Hepatocyte (in vitro differentiated cells): ENCODE results near the gene TSHZ1. TPM values are rescaled to one million over a fixed set of nuclear protein-coding genes. Genes with fewer than 3 reads are reported as not detected.

Experiments used
- DNase-seq: peaks from one replicate; pipeline ENCODE4 v3.0.0-alpha.2; 2016; ENCODE audit warnings: low spot score
- H2AFZ ChIP-seq: fragments of 200-600 bp; sonication (generic); 2 replicates; pipeline ENCODE4 v1.6.0; 2016; ENCODE audit warnings: antibody characterized with exemption, mild to moderate bottlenecking
- H3K27ac ChIP-seq: fragments of 200-600 bp; sonication (generic); 2 replicates; pipeline ENCODE4 v1.5.1; 2016; ENCODE audit warnings: mild to moderate bottlenecking
- H3K27me3 ChIP-seq: fragments of 200-600 bp; sonication (generic); 2 replicates; pipeline ENCODE4 v1.6.1; 2016
- H3K36me3 ChIP-seq: fragments of 200-600 bp; sonication (generic); replicated peaks from 2 replicates; pipeline ENCODE4 v1.5.1; 2016; ENCODE audit warnings: low read depth; ENCODE audit not compliant: insufficient read depth
- H3K4me1 ChIP-seq: fragments of 200-600 bp; sonication (generic); 2 replicates; pipeline ENCODE4 v1.5.1; 2016; ENCODE audit warnings: mild to moderate bottlenecking, moderate library complexity; ENCODE audit not compliant: insufficient read depth
- H3K4me2 ChIP-seq: fragments of 200-600 bp; sonication (generic); 2 replicates; pipeline ENCODE4 v1.6.0; 2016
- H3K4me3 ChIP-seq: fragments of 200-600 bp; sonication (generic); 2 replicates; pipeline ENCODE4 v1.5.1; 2016; ENCODE audit warnings: mild to moderate bottlenecking
- H3K79me2 ChIP-seq: fragments of 200-600 bp; sonication (generic); 2 replicates; pipeline ENCODE4 v1.6.0; 2017; ENCODE audit warnings: mild to moderate bottlenecking
- H3K9me2 ChIP-seq: fragments of 200-600 bp; sonication (generic); replicated peaks from 2 replicates; pipeline ENCODE4 v1.6.0; 2017; ENCODE audit warnings: mild to moderate bottlenecking; ENCODE audit not compliant: insufficient read depth
- H3K9me3 ChIP-seq: fragments of 200-600 bp; sonication (generic); 2 replicates; pipeline ENCODE4 v1.5.1; 2016; ENCODE audit warnings: low read depth, mild to moderate bottlenecking
- H4K20me1 ChIP-seq: fragments of 200-600 bp; sonication (generic); 2 replicates; pipeline ENCODE4 v1.6.0; 2016; ENCODE audit warnings: mild to moderate bottlenecking; ENCODE audit not compliant: insufficient read depth, poor library complexity, severe bottlenecking
- EZH2 ChIP-seq: fragments of 200-600 bp; sonication (generic); IDR thresholded peaks from 2 replicates; pipeline ENCODE4 v1.6.1; 2016; ENCODE audit warnings: antibody characterized with exemption, mild to moderate bottlenecking, borderline replicate concordance
- EZH2phosphoT487 ChIP-seq: fragments of 200-600 bp; sonication (generic); IDR thresholded peaks from one replicate; pipeline ENCODE4 v1.6.1; 2018; ENCODE audit warnings: antibody characterized with exemption, mild to moderate bottlenecking, low read depth, moderate library complexity; ENCODE audit not compliant: unreplicated experiment, severe bottlenecking
- WGBS: methylation state at CpG from one replicate; pipeline ENCODE4 v1.1.6; 2016; ENCODE audit warnings: low lambda C conversion rate; ENCODE audit errors: missing lambda C conversion rate; 5-methylcytosine and 5-hydroxymethylcytosine counted together
- polyA plus RNA-seq: library from polyadenylated mRNA; unstranded; fragments of >200 nt; fragmentation: Nextera tagmentation; extraction: Ambion mirVana; gene quantifications from 2 replicates; pipeline ENCODE4 v1.2.1, GENCODE V29; 2016
- total RNA-seq: library from RNA; depleted of rRNA; stranded (reverse); fragments of >200 nt; gene quantifications from 2 replicates; pipeline ENCODE4 v1.2.3, GENCODE V29; 2014
- TF ChIP-seq, protein P1 (sequence below): fragments of 200-600 bp; sonication (generic); IDR thresholded peaks from 2 replicates; pipeline ENCODE4 v1.5.1; 2016; ENCODE audit warnings: antibody characterized with exemption, mild to moderate bottlenecking; ENCODE audit not compliant: poor library complexity

TSHZ1 gene
- total and polyA plus RNA-seq, 2 experiments from 2014 or later, result 8.5 to 13.1 TPM

DNA sequence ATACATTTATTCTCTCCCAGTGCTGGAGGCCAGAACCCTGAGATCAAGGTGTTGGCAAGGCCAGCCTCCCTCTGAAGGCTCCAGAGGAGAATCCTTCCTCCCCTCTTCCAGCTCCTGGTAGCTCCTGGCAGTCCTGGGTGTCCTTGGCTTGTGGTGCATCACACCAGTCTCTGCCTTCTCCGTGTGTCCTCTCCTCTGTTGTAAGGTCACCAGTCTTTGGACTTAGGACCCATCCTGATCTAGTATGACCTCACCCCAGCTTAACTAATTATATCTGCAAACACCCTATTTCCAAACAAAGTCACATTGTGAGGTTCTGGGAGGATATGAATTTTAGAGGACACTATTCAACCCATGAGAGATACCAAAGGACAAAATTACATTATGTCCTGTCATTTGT lies 31.1 kb downstream of the TSHZ1 start:
- DNase-seq, result no peak
- Histone ChIP-seq H3K27ac (no peak overlapping the region), H3K27me3 (no peaks in the 10 kb centered on the region), H4K20me1 (no peaks in the 10 kb centered on the region), H3K9me2 (no peaks in the 10 kb centered on the region), H3K9me3 (no peaks in the 10 kb centered on the region), H3K4me1 (peaks cover 22% of the 10 kb centered on the region), H2AFZ (no peak overlapping the region), H3K36me3 (no peaks in the 10 kb centered on the region), H3K4me2 (no peak overlapping the region), H3K79me2 (peaks cover 96% of the 10 kb centered on the region), H3K4me3 (no peak overlapping the region)
- TF ChIP-seq, protein P1, sequence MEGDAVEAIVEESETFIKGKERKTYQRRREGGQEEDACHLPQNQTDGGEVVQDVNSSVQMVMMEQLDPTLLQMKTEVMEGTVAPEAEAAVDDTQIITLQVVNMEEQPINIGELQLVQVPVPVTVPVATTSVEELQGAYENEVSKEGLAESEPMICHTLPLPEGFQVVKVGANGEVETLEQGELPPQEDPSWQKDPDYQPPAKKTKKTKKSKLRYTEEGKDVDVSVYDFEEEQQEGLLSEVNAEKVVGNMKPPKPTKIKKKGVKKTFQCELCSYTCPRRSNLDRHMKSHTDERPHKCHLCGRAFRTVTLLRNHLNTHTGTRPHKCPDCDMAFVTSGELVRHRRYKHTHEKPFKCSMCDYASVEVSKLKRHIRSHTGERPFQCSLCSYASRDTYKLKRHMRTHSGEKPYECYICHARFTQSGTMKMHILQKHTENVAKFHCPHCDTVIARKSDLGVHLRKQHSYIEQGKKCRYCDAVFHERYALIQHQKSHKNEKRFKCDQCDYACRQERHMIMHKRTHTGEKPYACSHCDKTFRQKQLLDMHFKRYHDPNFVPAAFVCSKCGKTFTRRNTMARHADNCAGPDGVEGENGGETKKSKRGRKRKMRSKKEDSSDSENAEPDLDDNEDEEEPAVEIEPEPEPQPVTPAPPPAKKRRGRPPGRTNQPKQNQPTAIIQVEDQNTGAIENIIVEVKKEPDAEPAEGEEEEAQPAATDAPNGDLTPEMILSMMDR, result no peak
- no peak for TF ChIP-seq EZH2
- TF ChIP-seq EZH2phosphoT487, result no peak
- WGBS, result 96% methylated on average over 1 of the region's 1 CpG

DNA sequence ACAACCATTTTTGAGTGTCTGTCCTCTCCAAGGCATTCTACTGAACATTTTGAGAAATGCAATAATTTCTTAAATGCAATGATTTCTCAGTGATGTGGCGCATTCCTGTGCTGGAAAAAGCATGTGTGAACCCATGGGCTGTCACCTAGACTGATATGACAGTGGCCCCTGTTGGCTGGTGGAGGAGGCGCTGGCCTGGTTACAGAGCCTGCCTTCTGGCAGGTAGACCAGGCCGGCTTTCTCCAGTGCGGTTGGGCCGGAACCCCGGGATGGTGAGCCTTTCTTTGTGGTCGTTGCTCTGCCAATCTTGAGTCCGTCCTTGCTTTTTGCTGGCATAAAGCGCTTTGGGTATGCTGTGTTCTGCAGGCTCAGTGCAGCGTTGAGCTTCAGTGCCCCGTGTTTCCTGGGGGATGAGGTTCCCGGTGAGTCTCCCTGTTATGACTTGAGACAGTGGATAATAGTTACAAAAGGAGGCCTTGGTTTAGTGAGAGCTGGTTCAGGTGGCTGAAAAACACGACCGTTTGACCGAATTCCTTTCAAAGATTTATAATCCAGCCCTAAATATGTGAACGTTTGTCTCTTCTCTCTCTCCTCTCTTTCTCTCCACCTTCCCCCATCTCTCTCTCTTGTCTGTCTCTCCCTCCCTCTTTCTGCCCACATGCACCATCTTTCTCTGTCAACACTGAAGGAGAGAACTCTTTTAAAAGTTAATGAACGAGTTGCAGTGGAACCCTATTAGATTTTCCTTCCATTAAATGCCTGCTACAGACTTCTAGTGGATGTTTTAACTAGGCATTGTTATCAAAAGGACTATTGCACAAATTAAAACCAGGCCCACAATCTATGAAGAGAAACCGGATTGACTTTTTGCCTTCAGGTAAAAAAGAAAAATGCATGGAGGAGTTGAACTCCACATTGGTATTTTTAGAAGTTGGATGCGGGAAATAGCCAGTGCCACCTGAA lies 34.0 kb downstream of the TSHZ1 start:
- Histone ChIP-seq H3K9me3 (no peaks in the 10 kb centered on the region), H4K20me1 (no peaks in the 10 kb centered on the region), H3K4me2 (peak overlapping the region; percentile 22), H3K27ac (no peak overlapping the region), H3K4me3 (no peak overlapping the region), H3K4me1 (peaks cover 38% of the 10 kb centered on the region), H3K79me2 (peaks cover 84% of the 10 kb centered on the region), H3K36me3 (no peaks in the 10 kb centered on the region), H3K27me3 (no peaks in the 10 kb centered on the region), H2AFZ (no peak overlapping the region), H3K9me2 (no peaks in the 10 kb centered on the region)
- 72% methylated on average over 19 of the region's 19 CpGs for WGBS
- DNase-seq, result peak; percentile 34
- TF ChIP-seq, protein P1, result peak; percentile 27
- no peak for TF ChIP-seq EZH2phosphoT487

GRCh38 chr18:75246721-75247610 lies 36.4 kb downstream of the TSHZ1 start:
- peak overlapping the region; percentile 74 for H3K4me2 ChIP-seq
- DNase-seq, result no peak
- peak overlapping the region; percentile 18 for H3K4me3 ChIP-seq
- H3K79me2 ChIP-seq, result peaks cover 84% of the 10 kb centered on the region
- WGBS, result 71% methylated on average over 10 of the region's 10 CpGs
- H3K9me3 ChIP-seq, result no peaks in the 10 kb centered on the region
- no peaks in the 10 kb centered on the region for H3K27me3 ChIP-seq
- H3K4me1 ChIP-seq, result peaks cover 38% of the 10 kb centered on the region
- TF ChIP-seq EZH2phosphoT487 (no peak), EZH2 (no peak)
- TF ChIP-seq, protein P1, result no peak
- no peaks in the 10 kb centered on the region for H3K9me2 ChIP-seq
- H3K27ac ChIP-seq, result peak overlapping the region; percentile 86
- peak overlapping the region; percentile 1 for H2AFZ ChIP-seq
- no peaks in the 10 kb centered on the region for H3K36me3 ChIP-seq
- no peaks in the 10 kb centered on the region for H4K20me1 ChIP-seq
